K562 (cell line): ENCODE measurements around the gene SCFD2. TPM values are rescaled to one million over a fixed set of nuclear protein-coding genes. Genes with fewer than 3 reads are reported as not detected.

Experiments used
- BRF1 ChIP-seq: IDR thresholded peaks from 3 replicates; pipeline ENCODE4 v1.6.1; 2011; ENCODE audit warnings: borderline replicate concordance, mild to moderate bottlenecking; ENCODE audit not compliant: insufficient read length; ENCODE audit errors: extremely low read depth
- CREB5 ChIP-seq: fragments of 250-450 bp; sonication (Bioruptor Pico); IDR thresholded peaks from 2 replicates; pipeline ENCODE4 v1.5.0; 2020; ENCODE audit warnings: mild to moderate bottlenecking
- DNMT1 ChIP-seq: fragments of 450-650 bp; IDR thresholded peaks from 2 replicates; pipeline ENCODE4 v1.6.1; 2016; ENCODE audit warnings: antibody characterized with exemption, mild to moderate bottlenecking
- ETV1 ChIP-seq: fragments of 450-650 bp; conservative IDR thresholded peaks from 2 replicates; pipeline ENCODE4 v1.6.1; 2016; ENCODE audit warnings: missing genetic modification characterization, control low read depth, low read depth, missing compliant biosample characterization
- GABPA ChIP-seq: fragments of 200-800 bp; sonication (Bioruptor generic); conservative IDR thresholded peaks from 2 replicates; pipeline ENCODE4 v1.6.1; 2016; ENCODE audit warnings: low read depth, missing genetic modification characterization, missing compliant biosample characterization
- GTF2E2 ChIP-seq: fragments of 200-800 bp; sonication (Bioruptor generic); IDR thresholded peaks from 2 replicates; pipeline ENCODE4 v1.6.1; 2016; ENCODE audit warnings: missing genetic modification characterization, missing compliant biosample characterization
- HMGN3 ChIP-seq: IDR thresholded peaks from 2 replicates; pipeline ENCODE4 v1.6.1; 2011; ENCODE audit warnings: borderline replicate concordance, low read depth, mild to moderate bottlenecking, mixed read lengths, low read length; ENCODE audit not compliant: insufficient read length; ENCODE audit errors: extremely low read depth
- NR2C1 ChIP-seq, 2 experiments: fragments of 450-650 bp; IDR thresholded peaks; 2 replicates each; pipeline ENCODE4 v1.6.1; 2017; ENCODE audit warnings: mild to moderate bottlenecking in 2 of 2, antibody characterized with exemption in 1 of 2, inconsistent platforms in 1 of 2, missing compliant biosample characterization in 1 of 2, missing genetic modification characterization in 1 of 2
- PKNOX1 ChIP-seq: fragments of 450-650 bp; IDR thresholded peaks from 2 replicates; pipeline ENCODE4 v1.6.1; 2016
- RBM14 ChIP-seq: fragments of 200-400 bp; formaldehyde crosslinking; IDR thresholded peaks from 2 replicates; pipeline ENCODE4 v1.6.1; 2018; ENCODE audit warnings: low read depth, mild to moderate bottlenecking, low read length, moderate library complexity, borderline replicate concordance; ENCODE audit not compliant: insufficient read depth
- RBM15 ChIP-seq: fragments of 200-400 bp; formaldehyde crosslinking; IDR thresholded peaks from 2 replicates; pipeline ENCODE4 v1.6.1; 2018; ENCODE audit warnings: mild to moderate bottlenecking, low read length, moderate library complexity; ENCODE audit not compliant: insufficient read depth
- RCOR1 ChIP-seq, 2 experiments: IDR thresholded peaks; 2 replicates each; pipeline ENCODE4 v1.6.1; 2012; ENCODE audit warnings: low read depth in 2 of 2, low read length in 2 of 2, borderline replicate concordance in 1 of 2, improper control_type of control experiment in 1 of 2
- RFX1 ChIP-seq: fragments of 450-650 bp; IDR thresholded peaks from 2 replicates; pipeline ENCODE4 v1.6.1; 2016; ENCODE audit warnings: mild to moderate bottlenecking, moderate library complexity
- RHOXF2B ChIP-seq: fragments of 250-450 bp; sonication (Bioruptor Pico); conservative IDR thresholded peaks from 2 replicates; pipeline ENCODE4 v1.5.1; 2021
- SRSF3 ChIP-seq: fragments of 200-400 bp; formaldehyde crosslinking; IDR thresholded peaks from 2 replicates; pipeline ENCODE4 v1.6.1; 2016; ENCODE audit warnings: mild to moderate bottlenecking, low read length, moderate library complexity; ENCODE audit not compliant: insufficient read depth
- STAT6 ChIP-seq: sonication (generic); formaldehyde crosslinking; IDR thresholded peaks from 2 replicates; pipeline ENCODE4 v1.8.1; 2023; ENCODE audit warnings: mild to moderate bottlenecking, missing genetic modification reagents
- ZBTB11 ChIP-seq, 3 experiments: fragments of 200-800 bp in 1 of 3; fragments of 250-450 bp in 1 of 3; fragments of 450-650 bp in 1 of 3; sonication (Bioruptor Pico) in 1 of 3; sonication (Bioruptor generic) in 1 of 3; formaldehyde crosslinking in 1 of 3; IDR thresholded peaks; 2 replicates each; pipeline versions ENCODE4 v1.6.1 to v1.8.0; 2016 to 2022; ENCODE audit warnings: mild to moderate bottlenecking in 2 of 3, missing genetic modification characterization in 2 of 3, missing compliant biosample characterization in 1 of 3, moderate library complexity in 1 of 3
- ZNF668 ChIP-seq: fragments of 250-450 bp; sonication (Bioruptor Pico); IDR thresholded peaks from 2 replicates; pipeline ENCODE4 v1.8.0; 2022; ENCODE audit warnings: mild to moderate bottlenecking, inconsistent platforms
- polyA plus RNA-seq, 8 experiments: library from polyadenylated mRNA; depleted of rRNA in 4 of 8; stranded (reverse) in 5 of 8; unstranded in 3 of 8; fragments of >200 nt; fragmentation: Nextera tagmentation in 2 of 8; fragmentation: Illumina TruSeq in 1 of 8; extraction: Ambion mirVana in 2 of 8; extraction: Trizol in 1 of 8; gene quantifications; 2 replicates each; pipeline versions ENCODE4 v1.2.1 to v1.2.3, GENCODE V29; 2011 to 2014; ENCODE audit warnings: inconsistent platforms in 1 of 8, missing spikeins in 1 of 8
- total RNA-seq, 7 experiments: library from RNA; depleted of rRNA in 6 of 7; stranded (reverse); fragments of >200 nt in 6 of 7; fragmentation: Illumina TruSeq in 2 of 7; extraction: Trizol in 2 of 7; gene quantifications; 2 replicates each; pipeline versions ENCODE4 v1.2.1 to v1.2.3, GENCODE V29; 2011 to 2021; ENCODE audit warnings: low replicate concordance in 1 of 7

The SCFD2 gene
- total and polyA plus RNA-seq, 9 of the 15 experiments (the other 6 are each of a cell fraction or from before 2014, with no cell fraction given) = 5.7 to 30.3 (median 22.8) TPM

GRCh38 chr4:53039741-53040458, 326.0 kb downstream of the SCFD2 start (continued):
- no peak for TF ChIP-seq STAT6
- peak; percentile 26 for TF ChIP-seq GABPA (tag)
- no peak for TF ChIP-seq GTF2E2
- no peak for TF ChIP-seq HMGN3
- TF ChIP-seq BRF1 = no peak
- TF ChIP-seq ETV1 (tag) = no peak
- TF ChIP-seq NR2C1 (IDR thresholded peaks at IDR 0.05) = no peak
- TF ChIP-seq NR2C1 (tag; IDR thresholded peaks at IDR 0.05) = no peak
- no peak for TF ChIP-seq RBM15
- no peak for TF ChIP-seq DNMT1
- TF ChIP-seq RFX1 = no peak
- no peak for TF ChIP-seq ZNF668 (CRISPR knock-in tag)
- TF ChIP-seq CREB5 (CRISPR knock-in tag) = no peak
- peak in 1 of 2 experiments; percentile 78; a peak in 2 of 4 replicates for TF ChIP-seq RCOR1 (IDR thresholded peaks at IDR 0.05; ENCODE audit: borderline replicate concordance in 1 of 2, low read depth in 2 of 2, low read length in 2 of 2)
- TF ChIP-seq SRSF3 = no peak
- peak; percentile 21; the same call in 1 of the 2 replicates for TF ChIP-seq PKNOX1
- no peak for TF ChIP-seq RBM14
- TF ChIP-seq ZBTB11 (CRISPR knock-in tag; IDR thresholded peaks at IDR 0.05) = no peak
- no peak for TF ChIP-seq RHOXF2B (CRISPR knock-in tag)
